Gastrocnemius medialis (tissue), 4 donors: Measurements from ENCODE around the gene ARL15.

Experiments used
- POLR2A ChIP-seq, 2 donors: fragments of 450-650 bp; IDR thresholded peaks; one replicate each; pipeline ENCODE4 v1.6.1; 2017; ENCODE audit warnings: antibody characterized with exemption in 2 of 2, mild to moderate bottlenecking in 2 of 2, moderate library complexity in 2 of 2
- TF ChIP-seq, protein P1 (sequence below), 5 experiments: fragments of 450-650 bp in 3 of 5; fragments of 200-600 bp in 2 of 5; sonication (generic) in 2 of 5; IDR thresholded peaks in 4 of 5; conservative IDR thresholded peaks in 1 of 5; 1 replicate in 4 of 5; 2 replicates in 1 of 5; pipeline ENCODE4 v1.5.1; 2016 to 2019; ENCODE audit warnings: antibody characterized with exemption in 5 of 5, mild to moderate bottlenecking in 3 of 5, moderate library complexity in 3 of 5

DNA sequence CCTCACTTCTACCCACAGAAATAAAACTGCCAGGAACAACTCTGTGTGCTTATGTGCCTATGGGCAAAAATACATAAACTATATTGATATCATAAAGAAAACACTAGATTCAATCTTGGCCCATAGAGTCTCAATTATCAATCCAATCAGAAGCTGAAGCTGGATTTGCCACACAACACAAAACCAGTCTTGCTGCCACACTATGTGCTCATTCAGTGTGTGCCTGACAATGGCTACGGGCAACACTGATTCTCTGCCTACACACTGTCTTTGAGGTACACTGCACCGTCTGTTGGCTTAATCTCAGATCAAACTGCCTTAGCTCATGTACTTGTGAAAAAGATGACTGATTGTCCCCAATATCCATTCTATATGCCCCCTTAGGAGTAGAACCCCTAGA lies 35.4 kb downstream of the ARL15 start:
- TF ChIP-seq, protein P1, sequence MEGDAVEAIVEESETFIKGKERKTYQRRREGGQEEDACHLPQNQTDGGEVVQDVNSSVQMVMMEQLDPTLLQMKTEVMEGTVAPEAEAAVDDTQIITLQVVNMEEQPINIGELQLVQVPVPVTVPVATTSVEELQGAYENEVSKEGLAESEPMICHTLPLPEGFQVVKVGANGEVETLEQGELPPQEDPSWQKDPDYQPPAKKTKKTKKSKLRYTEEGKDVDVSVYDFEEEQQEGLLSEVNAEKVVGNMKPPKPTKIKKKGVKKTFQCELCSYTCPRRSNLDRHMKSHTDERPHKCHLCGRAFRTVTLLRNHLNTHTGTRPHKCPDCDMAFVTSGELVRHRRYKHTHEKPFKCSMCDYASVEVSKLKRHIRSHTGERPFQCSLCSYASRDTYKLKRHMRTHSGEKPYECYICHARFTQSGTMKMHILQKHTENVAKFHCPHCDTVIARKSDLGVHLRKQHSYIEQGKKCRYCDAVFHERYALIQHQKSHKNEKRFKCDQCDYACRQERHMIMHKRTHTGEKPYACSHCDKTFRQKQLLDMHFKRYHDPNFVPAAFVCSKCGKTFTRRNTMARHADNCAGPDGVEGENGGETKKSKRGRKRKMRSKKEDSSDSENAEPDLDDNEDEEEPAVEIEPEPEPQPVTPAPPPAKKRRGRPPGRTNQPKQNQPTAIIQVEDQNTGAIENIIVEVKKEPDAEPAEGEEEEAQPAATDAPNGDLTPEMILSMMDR (IDR thresholded peaks at IDR 0.05 in 4 of 5, conservative IDR thresholded peaks at IDR 0.05 in 1 of 5) = no peak
- no peak for TF ChIP-seq POLR2A (IDR thresholded peaks at IDR 0.05)
